Natural killer cell (primary cell): ENCODE data around the gene ARHGEF11. TPM values are rescaled to one million over a fixed set of nuclear protein-coding genes. Genes with fewer than 3 reads are reported as not detected.

Source experiments
- ATAC-seq, 3 donors: fragments of 150-1000 bp in 2 of 3; fragments of 200-7000 bp in 1 of 3; cut with Tn5 transposase; 1 replicate in 1 of 3; 2 replicates in 2 of 3; pipeline ENCODE4 v1.10.0; 2021; ENCODE audit warnings: mild to moderate bottlenecking in 2 of 3, moderate library complexity in 2 of 3
- DNase-seq, 2 donors: peaks; one replicate each; pipeline versions ENCODE4 v3.0.0 to v3.0.0-alpha.2; 2013 to 2021; ENCODE audit warnings: mixed read lengths in 1 of 2
- H3K27ac ChIP-seq: one replicate; pipeline ENCODE4 v1.5.1; 2013; ENCODE audit warnings: mild to moderate bottlenecking, low read length
- H3K27me3 ChIP-seq: one replicate; pipeline ENCODE4 v1.6.1; 2013; ENCODE audit warnings: low read length; ENCODE audit not compliant: control insufficient read depth, insufficient read depth
- H3K36me3 ChIP-seq: one replicate; pipeline ENCODE4 v1.6.1; 2013; ENCODE audit warnings: low read length; ENCODE audit not compliant: control insufficient read depth, insufficient read depth
- H3K4me1 ChIP-seq: one replicate; pipeline ENCODE4 v1.6.1; 2013; ENCODE audit warnings: low read length; ENCODE audit not compliant: control insufficient read depth, insufficient read depth
- H3K4me3 ChIP-seq: one replicate; pipeline ENCODE4 v1.5.1; 2013; ENCODE audit warnings: low read length
- H3K9me3 ChIP-seq: one replicate; pipeline ENCODE4 v1.6.1; 2013; ENCODE audit warnings: low read length; ENCODE audit not compliant: control insufficient read depth, insufficient read depth
- H3K27ac Mint-ChIP-seq, 2 donors: one replicate each; pipeline ENCODE4 v1.8.0; 2022; ENCODE audit warnings: mild to moderate bottlenecking in 2 of 2, mixed read lengths in 2 of 2, moderate library complexity in 1 of 2
- H3K27me3 Mint-ChIP-seq, 2 donors: one replicate each; pipeline ENCODE4 v1.8.0; 2022; ENCODE audit warnings: low read depth in 2 of 2, mixed read lengths in 2 of 2
- H3K36me3 Mint-ChIP-seq: one replicate; pipeline ENCODE4 v1.8.0; 2022; ENCODE audit warnings: mixed read lengths
- H3K4me1 Mint-ChIP-seq, 2 donors: one replicate each; pipeline ENCODE4 v1.8.0; 2022; ENCODE audit warnings: mixed read lengths in 2 of 2
- H3K4me3 Mint-ChIP-seq: one replicate; pipeline ENCODE4 v1.8.0; 2022; ENCODE audit warnings: mild to moderate bottlenecking, moderate library complexity, mixed read lengths
- H3K9me3 Mint-ChIP-seq, 2 donors: one replicate each; pipeline ENCODE4 v1.8.0; 2022; ENCODE audit warnings: mixed read lengths in 2 of 2
- WGBS: methylation state at CpG from one replicate; pipeline ENCODE4 v1.1.7; 2013; ENCODE audit warnings: missing lambda C conversion rate; ENCODE audit not compliant: insufficient coverage; 5-methylcytosine and 5-hydroxymethylcytosine counted together
- intact Hi-C: fragments of 100-400 bp; cut with micrococcal nuclease; formaldehyde crosslinking; loops from one replicate; pipeline ENCODE4 v1.14.2; 2022
- total RNA-seq, 4 donors: library from RNA; stranded (reverse); fragments of 120-200 nt in 1 of 4; gene quantifications; one replicate each; pipeline versions ENCODE4 v1.2.3 to v1.2.4, GENCODE V29; 2013 to 2022
- TF ChIP-seq, protein P1 (sequence below): fragments of 200-600 bp; IDR thresholded peaks from one replicate; pipeline ENCODE4 v1.8.0; 2022; ENCODE audit warnings: antibody characterized with exemption

ARHGEF11 gene
- total RNA-seq, 3 donors from 2014 or later (not counting 1 experiment from before 2014, with no cell fraction given), result 1.7 to 2.8 (median 2.4) TPM

DNA sequence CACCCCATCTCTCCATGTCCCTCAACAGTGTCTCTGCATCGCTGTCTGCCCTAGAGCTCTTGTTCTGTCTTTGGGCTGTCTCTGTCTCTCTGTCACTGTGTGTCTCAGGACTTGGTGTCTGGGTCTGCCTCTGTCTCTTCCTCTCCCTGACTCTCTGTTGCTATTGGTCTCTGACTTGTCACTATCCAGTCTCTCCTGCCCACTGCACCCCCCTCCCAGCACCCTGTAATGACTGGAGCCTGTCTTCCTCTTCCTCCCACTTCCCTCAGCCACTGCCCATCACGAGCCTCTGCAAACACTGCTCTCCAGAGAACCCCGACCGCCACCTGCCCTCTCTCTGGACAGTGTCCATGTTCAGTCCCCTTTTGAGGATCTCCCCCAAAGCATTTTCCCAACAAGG, 139.9 kb downstream of the ARHGEF11 start:
- Mint-ChIP-seq H3K4me1 (peaks cover 0 to 3% of the 10 kb centered on the region in 2 donors), H3K9me3 (no peaks in the 10 kb centered on the region), H3K27me3 (peaks cover 0 to 4% of the 10 kb centered on the region in 2 donors), H3K27ac (no peak overlapping the region), H3K4me3 (no peak overlapping the region), H3K36me3 (no peaks in the 10 kb centered on the region)
- no peaks in the 10 kb centered on the region for H3K36me3 ChIP-seq
- no peak for ATAC-seq
- no peaks in the 10 kb centered on the region for H3K27me3 ChIP-seq
- H3K27ac ChIP-seq, result no peak overlapping the region
- 51% methylated on average over 4 of the region's 4 CpGs for WGBS
- no peaks in the 10 kb centered on the region for H3K9me3 ChIP-seq
- H3K4me1 ChIP-seq, result peaks cover 3% of the 10 kb centered on the region
- H3K4me3 ChIP-seq, result no peak overlapping the region
- TF ChIP-seq, protein P1, sequence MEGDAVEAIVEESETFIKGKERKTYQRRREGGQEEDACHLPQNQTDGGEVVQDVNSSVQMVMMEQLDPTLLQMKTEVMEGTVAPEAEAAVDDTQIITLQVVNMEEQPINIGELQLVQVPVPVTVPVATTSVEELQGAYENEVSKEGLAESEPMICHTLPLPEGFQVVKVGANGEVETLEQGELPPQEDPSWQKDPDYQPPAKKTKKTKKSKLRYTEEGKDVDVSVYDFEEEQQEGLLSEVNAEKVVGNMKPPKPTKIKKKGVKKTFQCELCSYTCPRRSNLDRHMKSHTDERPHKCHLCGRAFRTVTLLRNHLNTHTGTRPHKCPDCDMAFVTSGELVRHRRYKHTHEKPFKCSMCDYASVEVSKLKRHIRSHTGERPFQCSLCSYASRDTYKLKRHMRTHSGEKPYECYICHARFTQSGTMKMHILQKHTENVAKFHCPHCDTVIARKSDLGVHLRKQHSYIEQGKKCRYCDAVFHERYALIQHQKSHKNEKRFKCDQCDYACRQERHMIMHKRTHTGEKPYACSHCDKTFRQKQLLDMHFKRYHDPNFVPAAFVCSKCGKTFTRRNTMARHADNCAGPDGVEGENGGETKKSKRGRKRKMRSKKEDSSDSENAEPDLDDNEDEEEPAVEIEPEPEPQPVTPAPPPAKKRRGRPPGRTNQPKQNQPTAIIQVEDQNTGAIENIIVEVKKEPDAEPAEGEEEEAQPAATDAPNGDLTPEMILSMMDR, result no peak
- intact Hi-C loops, result no loop called here
- DNase-seq, result no peak

DNA sequence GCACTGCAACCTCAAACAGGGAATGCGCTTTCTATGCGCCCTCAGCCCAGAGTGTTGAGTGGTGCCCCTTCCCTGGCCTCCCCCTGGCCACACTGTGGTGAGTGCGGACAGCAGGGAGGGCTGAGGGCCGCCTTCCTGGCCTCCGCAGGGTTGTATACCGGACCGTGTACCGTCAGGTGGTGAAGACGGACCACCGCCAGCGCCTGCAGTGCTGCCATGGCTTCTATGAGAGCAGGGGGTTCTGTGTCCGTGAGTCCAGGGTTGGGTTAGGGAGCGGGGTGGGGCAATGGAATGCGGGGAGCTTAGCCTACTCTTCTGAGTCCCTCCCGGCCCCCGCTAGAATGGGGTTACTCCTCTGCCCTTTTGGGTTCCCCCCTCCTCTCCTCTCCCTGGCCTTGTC, 140.4 kb downstream of the ARHGEF11 start:
- DNase-seq, result no peak
- intact Hi-C loops, result no loop called here
- Mint-ChIP-seq H3K36me3 (no peaks in the 10 kb centered on the region), H3K27ac (no peak overlapping the region), H3K4me1 (no peaks in the 10 kb centered on the region), H3K27me3 (peaks cover 0 to 4% of the 10 kb centered on the region in 2 donors), H3K9me3 (no peaks in the 10 kb centered on the region), H3K4me3 (no peak overlapping the region)
- no peak overlapping the region for H3K4me3 ChIP-seq
- ATAC-seq, result no peak
- 84% methylated on average over 16 of the region's 16 CpGs for WGBS
- no peaks in the 10 kb centered on the region for H3K27me3 ChIP-seq
- no peaks in the 10 kb centered on the region for H3K36me3 ChIP-seq
- peaks cover 3% of the 10 kb centered on the region for H3K4me1 ChIP-seq
- H3K27ac ChIP-seq, result no peak overlapping the region
- no peaks in the 10 kb centered on the region for H3K9me3 ChIP-seq
- TF ChIP-seq, protein P1, result no peak

DNA sequence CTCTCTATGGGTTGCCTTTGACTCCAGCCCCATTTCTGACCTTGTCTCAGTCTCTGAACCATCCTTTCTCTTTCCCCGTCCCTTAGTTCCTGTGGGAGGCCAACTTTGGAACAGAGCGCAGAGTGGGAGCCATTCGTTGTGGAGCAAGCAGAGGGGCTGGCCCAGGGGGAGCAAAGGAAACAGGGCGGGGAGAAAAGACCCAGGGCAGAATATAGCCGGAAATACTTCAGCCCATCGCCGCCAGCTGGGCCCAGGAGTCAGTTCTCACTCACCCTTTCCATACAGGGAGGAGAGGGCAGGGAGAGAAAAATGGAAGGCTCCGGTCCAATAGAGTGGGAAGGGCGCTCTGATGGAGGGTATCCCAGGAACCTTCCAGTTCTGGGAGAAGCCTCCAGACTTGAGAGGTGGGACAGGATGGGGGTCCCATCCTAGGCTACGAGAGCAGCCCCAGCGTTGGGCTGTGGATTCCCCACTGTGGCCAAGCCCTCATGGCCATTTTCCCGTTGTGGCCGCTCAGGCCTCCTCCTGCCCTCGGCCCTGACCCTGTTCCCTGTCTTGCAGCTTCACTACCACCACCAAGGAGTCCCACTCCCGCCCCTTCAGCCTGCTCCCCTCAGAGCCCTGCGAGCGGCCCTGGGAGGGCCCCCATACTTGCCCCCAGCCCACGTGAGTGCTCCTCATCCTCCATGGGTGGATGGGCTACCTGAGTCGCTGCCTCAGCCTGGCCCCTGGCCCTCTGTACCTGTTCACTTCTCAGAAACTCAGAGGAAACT, 141.2 kb downstream of the ARHGEF11 start:
- Mint-ChIP-seq H3K27me3 (peaks cover 0 to 7% of the 10 kb centered on the region in 2 donors), H3K36me3 (no peaks in the 10 kb centered on the region), H3K4me1 (no peaks in the 10 kb centered on the region), H3K27ac (no peak overlapping the region), H3K9me3 (no peaks in the 10 kb centered on the region), H3K4me3 (no peak overlapping the region)
- WGBS, result 81% methylated on average over 16 of the region's 19 CpGs
- Histone ChIP-seq H3K4me3 (no peak overlapping the region), H3K9me3 (no peaks in the 10 kb centered on the region), H3K27ac (no peak overlapping the region), H3K27me3 (no peaks in the 10 kb centered on the region), H3K36me3 (no peaks in the 10 kb centered on the region), H3K4me1 (peaks cover 3% of the 10 kb centered on the region)
- DNase-seq (no peak), ATAC-seq (no peak)
- TF ChIP-seq, protein P1, result no peak
- intact Hi-C loops, result no loop called here
